Thymus (tissue), 11 donors: ENCODE data around the gene RAPGEF4. TPM values are rescaled to one million over a fixed set of nuclear protein-coding genes. Genes with fewer than 3 reads are reported as not detected.

Source experiments
- DNase-seq, 9 donors: peaks; one replicate each; pipeline ENCODE4 v3.0.0-alpha.2; 2013; ENCODE audit warnings: low spot score in 9 of 9, low read depth in 6 of 9, missing footprints in 1 of 9
- H3K27ac ChIP-seq, 2 donors: one replicate each; pipeline ENCODE4 v1.5.1; 2013; ENCODE audit warnings: control low read depth in 1 of 2, low read depth in 1 of 2, low read length in 1 of 2, mild to moderate bottlenecking in 1 of 2, moderate library complexity in 1 of 2
- H3K27me3 ChIP-seq, 2 donors: one replicate each; pipeline ENCODE4 v1.5.1; 2013; ENCODE audit warnings: low read length in 1 of 2; ENCODE audit not compliant: control insufficient read depth in 2 of 2, insufficient read depth in 1 of 2
- H3K36me3 ChIP-seq, 2 donors: one replicate each; pipeline ENCODE4 v1.5.1; 2013; ENCODE audit warnings: low read length in 1 of 2, mild to moderate bottlenecking in 1 of 2, moderate library complexity in 1 of 2; ENCODE audit not compliant: control insufficient read depth in 2 of 2, insufficient read depth in 2 of 2
- H3K4me1 ChIP-seq, 2 donors: one replicate each; pipeline ENCODE4 v1.5.1; 2013; ENCODE audit warnings: low read length in 2 of 2; ENCODE audit not compliant: control insufficient read depth in 2 of 2, insufficient read depth in 2 of 2
- H3K4me3 ChIP-seq, 2 donors: one replicate each; pipeline ENCODE4 v1.5.1; 2013; ENCODE audit warnings: low read length in 2 of 2, control low read depth in 1 of 2, mild to moderate bottlenecking in 1 of 2
- H3K9me3 ChIP-seq, 2 donors: one replicate each; pipeline ENCODE4 v1.5.1; 2013; ENCODE audit warnings: low read length in 1 of 2, mild to moderate bottlenecking in 1 of 2; ENCODE audit not compliant: control insufficient read depth in 2 of 2, insufficient read depth in 1 of 2
- WGBS: extraction: QIAGEN DNeasy Blood & Tissue Kit; methylation state at CpG from one replicate; pipeline ENCODE4 v1.1.7; 2013; 5-methylcytosine and 5-hydroxymethylcytosine counted together
- polyA plus RNA-seq: library from polyadenylated mRNA; stranded (reverse); fragments of 200-250 nt; gene quantifications from one replicate; pipeline ENCODE4 v1.2.3, GENCODE V29; 2013
- total RNA-seq: library from RNA; stranded (reverse); fragments of 120-200 nt; gene quantifications from one replicate; pipeline ENCODE4 v1.2.4, GENCODE V29; 2013
- donor health status: healthy.

RAPGEF4 gene
- total and polyA plus RNA-seq, 2 donors, result 2.0 to 3.6 TPM

DNA sequence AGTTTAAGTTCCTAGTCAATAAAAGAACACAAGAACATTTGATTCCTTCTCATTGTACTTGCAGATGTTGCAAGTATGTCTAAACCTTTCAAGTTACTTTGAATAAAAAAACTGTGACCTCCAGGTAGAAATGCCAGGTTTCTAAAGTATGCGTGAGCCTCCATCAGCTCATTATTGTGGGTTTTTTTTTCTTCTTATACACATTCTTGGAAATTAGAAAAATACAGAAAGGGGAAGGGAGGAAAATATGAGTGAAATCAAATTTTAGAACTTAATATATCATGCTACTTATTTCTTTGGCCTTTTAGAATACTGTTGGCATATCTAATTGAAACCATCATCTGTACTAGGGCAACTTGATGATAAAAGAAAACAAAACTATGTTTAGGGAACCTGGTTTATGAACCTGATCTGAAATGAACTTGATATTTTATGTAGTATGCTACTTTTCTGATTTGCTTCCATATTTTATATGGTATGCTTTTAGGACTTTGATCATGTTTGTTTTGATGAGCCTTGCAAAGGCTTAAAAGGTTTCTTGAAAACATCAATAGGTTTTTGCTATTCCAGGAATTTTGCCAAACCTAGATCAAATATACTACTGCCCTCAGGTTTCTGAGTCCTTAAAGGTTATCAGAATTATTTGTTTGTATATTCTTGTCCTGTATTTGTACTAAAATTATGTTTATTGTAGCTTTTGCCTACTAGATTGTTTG, 209.3 kb downstream of the RAPGEF4 start:
- Histone ChIP-seq H3K27me3 (no peaks in the 10 kb centered on the region), H3K9me3 (no peaks in the 10 kb centered on the region), H3K4me3 (no peak overlapping the region), H3K36me3 (no peaks in the 10 kb centered on the region), H3K4me1 (peaks cover 19 to 25% of the 10 kb centered on the region in 2 donors), H3K27ac (peak overlapping the region; percentile 64 to 94)
- WGBS, result 54% methylated on average over 1 of the region's 1 CpG
- DNase-seq, result peak in 1 of 9 donors; percentile 46

DNA sequence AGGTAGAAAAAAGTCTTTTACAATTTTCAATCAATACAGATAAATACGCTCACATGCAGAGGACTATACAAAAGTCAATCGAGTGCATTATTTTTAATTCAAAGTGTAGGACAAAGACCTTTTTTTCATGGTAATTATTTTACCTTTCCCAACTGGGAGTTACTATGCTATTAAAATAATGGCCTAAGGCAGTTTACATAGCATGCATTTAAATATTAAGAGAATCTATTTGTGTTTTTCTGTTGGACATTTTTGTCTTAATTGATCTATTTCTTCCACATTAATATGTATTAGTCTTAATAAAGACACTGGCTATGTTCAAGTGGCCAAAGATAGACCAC, 209.8 kb downstream of the RAPGEF4 start:
- WGBS, result 97% methylated on average over 2 of the region's 2 CpGs
- Histone ChIP-seq H3K4me1 (peaks cover 19 to 25% of the 10 kb centered on the region in 2 donors), H3K27me3 (no peaks in the 10 kb centered on the region), H3K4me3 (no peak overlapping the region), H3K9me3 (no peaks in the 10 kb centered on the region), H3K36me3 (no peaks in the 10 kb centered on the region), H3K27ac (no peak overlapping the region)
- DNase-seq, result no peak

DNA sequence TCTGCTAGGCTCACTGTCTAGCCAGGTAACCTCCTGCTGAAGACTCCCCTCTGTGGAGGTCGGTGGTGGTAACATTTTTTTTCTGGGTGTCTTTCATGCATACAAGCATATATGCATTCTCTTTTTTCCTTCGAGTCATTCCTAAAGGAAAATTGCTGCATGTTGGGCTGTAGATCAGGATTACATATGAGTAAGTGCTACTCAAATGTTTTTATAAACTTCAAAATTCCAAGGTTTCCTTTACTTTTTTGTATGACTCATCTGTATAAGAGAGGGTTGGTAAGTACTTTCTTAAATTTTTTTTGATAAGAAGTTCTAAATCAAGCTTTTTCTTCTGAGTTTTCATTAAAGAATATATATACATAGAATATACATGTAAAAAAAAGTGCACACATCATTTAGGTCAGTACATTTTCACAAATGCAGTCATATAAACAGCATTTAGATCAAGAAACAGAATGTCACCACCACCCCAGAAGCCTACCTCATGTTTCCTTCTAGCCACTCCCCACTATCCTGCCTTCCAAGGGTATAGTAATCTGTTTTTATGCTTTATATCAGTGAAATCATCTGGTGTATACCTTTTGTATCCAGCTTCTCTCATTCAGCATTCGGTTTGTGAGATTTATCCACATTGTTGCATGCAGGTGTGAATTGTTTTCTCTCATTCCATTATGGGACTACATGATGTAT, 212.0 kb downstream of the RAPGEF4 start:
- WGBS, result 93% methylated on average over 3 of the region's 3 CpGs
- no peak overlapping the region for H3K27ac ChIP-seq
- H3K27me3 ChIP-seq, result no peaks in the 10 kb centered on the region
- no peak overlapping the region for H3K4me3 ChIP-seq
- H3K36me3 ChIP-seq, result no peaks in the 10 kb centered on the region
- H3K9me3 ChIP-seq, result no peaks in the 10 kb centered on the region
- peaks cover 19 to 26% of the 10 kb centered on the region in 2 donors for H3K4me1 ChIP-seq
- no peak for DNase-seq

DNA sequence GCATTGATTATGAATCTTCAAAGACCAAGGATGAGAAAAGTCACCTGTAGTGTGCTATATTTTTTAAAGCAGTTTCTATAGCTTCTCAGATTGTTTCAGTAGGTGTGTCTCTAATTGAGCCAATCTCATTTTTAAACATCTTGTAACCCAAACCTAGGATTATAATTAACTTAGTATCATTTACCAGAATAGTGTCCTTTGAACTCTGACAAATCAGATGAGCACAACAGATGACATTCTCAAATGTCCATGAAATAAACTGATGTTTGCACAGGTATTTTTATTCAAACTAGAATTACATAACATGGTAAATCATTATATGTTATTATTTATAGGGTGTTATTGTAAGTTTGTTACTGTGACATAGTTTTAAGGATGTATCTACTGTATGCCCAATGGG, 213.9 kb downstream of the RAPGEF4 start:
- Histone ChIP-seq H3K4me3 (no peak overlapping the region), H3K9me3 (no peaks in the 10 kb centered on the region), H3K36me3 (no peaks in the 10 kb centered on the region), H3K27ac (no peak overlapping the region), H3K4me1 (peaks cover 5 to 9% of the 10 kb centered on the region in 2 donors), H3K27me3 (no peaks in the 10 kb centered on the region)
- no peak for DNase-seq

- H3K27me3 ChIP-seq, result no peaks in the 10 kb centered on the region
- H3K27ac ChIP-seq, result no peak overlapping the region
- DNase-seq, result no peak
- H3K4me3 ChIP-seq, result no peak overlapping the region
- no peaks in the 10 kb centered on the region for H3K36me3 ChIP-seq
- peaks cover 2 to 6% of the 10 kb centered on the region in 2 donors for H3K4me1 ChIP-seq
- no peaks in the 10 kb centered on the region for H3K9me3 ChIP-seq
Observed at GRCh38 chr2:172950565-172950964, 214.9 kb downstream of the RAPGEF4 start.

DNA sequence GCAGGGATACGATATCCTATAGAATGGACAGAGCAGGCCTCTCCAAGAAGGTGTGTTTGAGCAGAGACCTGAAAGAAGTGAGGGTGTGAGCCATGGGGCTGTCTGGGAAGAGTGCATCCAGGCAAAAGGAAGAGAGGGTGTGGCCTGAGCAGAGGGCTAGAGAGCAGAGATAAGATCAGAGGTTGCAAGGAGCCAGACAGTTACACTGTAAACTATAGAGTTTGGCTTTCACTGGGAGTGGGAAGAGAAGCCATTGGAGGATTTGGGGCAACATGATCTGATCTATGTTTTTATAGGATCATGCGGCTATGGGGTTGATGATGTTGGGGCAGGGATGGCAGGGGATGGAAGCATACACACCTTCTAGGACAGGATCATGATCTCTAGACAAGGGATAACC, 215.9 kb downstream of the RAPGEF4 start:
- no peak for DNase-seq
- H3K27ac ChIP-seq, result no peak overlapping the region
- peaks cover 2 to 6% of the 10 kb centered on the region in 2 donors for H3K4me1 ChIP-seq
- H3K4me3 ChIP-seq, result no peak overlapping the region
- H3K9me3 ChIP-seq, result no peaks in the 10 kb centered on the region
- 95% methylated on average over 2 of the region's 2 CpGs for WGBS
- H3K36me3 ChIP-seq, result no peaks in the 10 kb centered on the region
- H3K27me3 ChIP-seq, result no peaks in the 10 kb centered on the region

DNA sequence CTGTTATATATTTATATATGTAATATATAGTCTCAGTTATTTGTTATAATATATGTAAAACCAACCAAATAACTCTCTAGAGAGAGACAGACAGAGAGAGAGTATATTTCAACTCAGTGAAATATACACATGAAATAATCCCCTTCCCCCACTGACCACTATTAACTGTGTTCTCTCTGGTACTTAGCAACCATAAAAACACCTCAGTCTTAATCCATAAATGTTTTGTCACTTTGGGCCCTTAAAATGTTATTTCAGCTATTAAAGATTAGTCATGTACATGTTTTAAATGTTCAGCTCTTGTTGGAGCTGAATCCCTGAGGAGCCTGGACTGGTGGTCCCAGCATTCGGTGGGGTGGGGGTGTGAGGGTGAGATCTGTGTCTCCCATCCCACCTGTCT, 217.8 kb downstream of the RAPGEF4 start:
- Histone ChIP-seq H3K36me3 (no peaks in the 10 kb centered on the region), H3K9me3 (no peaks in the 10 kb centered on the region), H3K27me3 (no peaks in the 10 kb centered on the region), H3K27ac (no peak overlapping the region), H3K4me3 (no peak overlapping the region), H3K4me1 (peaks cover 8 to 15% of the 10 kb centered on the region in 2 donors)
- no peak for DNase-seq
- 93% methylated on average over 1 of the region's 1 CpG for WGBS

GRCh38 chr2:172953970-172954852, 218.6 kb downstream of the RAPGEF4 start:
- DNase-seq, result no peak
- no peaks in the 10 kb centered on the region for H3K9me3 ChIP-seq
- no peaks in the 10 kb centered on the region for H3K36me3 ChIP-seq
- H3K27me3 ChIP-seq, result no peaks in the 10 kb centered on the region
- peaks cover 8 to 15% of the 10 kb centered on the region in 2 donors for H3K4me1 ChIP-seq
- WGBS, result 93% methylated on average over 5 of the region's 5 CpGs
- H3K4me3 ChIP-seq, result no peak overlapping the region
- no peak overlapping the region for H3K27ac ChIP-seq

- DNase-seq, result no peak
- WGBS, result 87% methylated on average over 11 of the region's 11 CpGs
Observed at GRCh38 chr2:172955587-172955986, 219.9 kb downstream of the RAPGEF4 start.

More at GRCh38 chr2:172955587-172955986, 219.9 kb downstream of the RAPGEF4 start:
- Histone ChIP-seq H3K4me1 (peaks cover 8 to 15% of the 10 kb centered on the region in 2 donors), H3K4me3 (no peak overlapping the region), H3K36me3 (no peaks in the 10 kb centered on the region), H3K9me3 (no peaks in the 10 kb centered on the region), H3K27me3 (no peaks in the 10 kb centered on the region), H3K27ac (no peak overlapping the region)
